Left ventricle myocardium inferior (tissue), 1 donor: Measurements from ENCODE around the gene PRSS21. TPM values are rescaled to one million over a fixed set of nuclear protein-coding genes. Genes with fewer than 3 reads are reported as not detected.

Experiments used
- DNase-seq: peaks from one replicate; pipeline ENCODE4 v3.0.0-alpha.2; 2020
- H3K27ac ChIP-seq: fragments of 200-600 bp; replicated peaks from 2 replicates; pipeline ENCODE4 v1.8.0; 2021
- H3K27me3 ChIP-seq: fragments of 200-600 bp; 2 replicates; pipeline ENCODE4 v1.8.0; 2021; ENCODE audit warnings: low read depth
- H3K36me3 ChIP-seq: fragments of 200-600 bp; 2 replicates; pipeline ENCODE4 v1.8.0; 2021
- H3K4me1 ChIP-seq: fragments of 200-600 bp; 2 replicates; pipeline ENCODE4 v1.8.0; 2021
- H3K4me3 ChIP-seq: fragments of 200-600 bp; 2 replicates; pipeline ENCODE4 v1.8.0; 2021; ENCODE audit warnings: mild to moderate bottlenecking, moderate library complexity
- H3K9me3 ChIP-seq: fragments of 200-600 bp; replicated peaks from 2 replicates; pipeline ENCODE4 v1.8.0; 2021
- CTCF ChIP-seq: fragments of 200-600 bp; IDR thresholded peaks from 2 replicates; pipeline ENCODE4 v1.8.0; 2021; ENCODE audit warnings: antibody characterized with exemption, mild to moderate bottlenecking, borderline replicate concordance
- intact Hi-C: fragments of 100-400 bp; cut with micrococcal nuclease; formaldehyde crosslinking; loops from one replicate; pipeline ENCODE4 v1.11.0; 2022
- total RNA-seq: library from RNA; stranded (reverse); fragmentation: NEBNext Ultra II Directional; extraction: Animal tissue kit (Norgen Biotek cat#: 25700); gene quantifications from one replicate; pipeline ENCODE4 v1.2.1, GENCODE V29; 2021
- donor health status: DM: no; HTN: yes; CAD: no; lungs with severe emphysema.

The PRSS21 gene
- total RNA-seq, 1 donor from 2014 or later, result not detected

- Histone ChIP-seq H3K27ac (peak overlapping the region; percentile 94), H3K27me3 (peaks cover under 1% of the 10 kb centered on the region), H3K9me3 (no peaks in the 10 kb centered on the region), H3K4me1 (peaks cover 10% of the 10 kb centered on the region), H3K36me3 (no peaks in the 10 kb centered on the region), H3K4me3 (peak overlapping the region; percentile 72)
- peak; percentile 95 for DNase-seq
- intact Hi-C loops, result no loop called here
- peak; percentile 99 for TF ChIP-seq CTCF
Observed at GRCh38 chr16:2867987-2868789, 51.2 kb downstream of the PRSS21 start.

Other genes starting within 250 kb of the PRSS21 start
- 10.2 TPM for gene KCTD5, start 134.7 kb upstream of the PRSS21 start, total RNA-seq
- 0.11 TPM for gene PRSS27, start 97.0 kb upstream of the PRSS21 start, total RNA-seq
- gene SRRM2, start 64.6 kb upstream of the PRSS21 start, total RNA-seq, result 251 TPM
- 304 TPM for gene ELOB, start 40.0 kb upstream of the PRSS21 start, total RNA-seq
- not detected for gene PRSS33, start 29.7 kb upstream of the PRSS21 start, total RNA-seq
- gene PRSS41, start 18.8 kb upstream of the PRSS21 start, total RNA-seq, result not detected
- 0.27 TPM for gene ZG16B, start 13.1 kb downstream of the PRSS21 start, total RNA-seq
- not detected for gene PRSS22, start 40.9 kb downstream of the PRSS21 start, total RNA-seq
- 23.2 TPM for gene FLYWCH2, start 66.0 kb downstream of the PRSS21 start, total RNA-seq
- gene FLYWCH1, start 94.7 kb downstream of the PRSS21 start, total RNA-seq, result 35.7 TPM
- not detected for gene KREMEN2, start 147.0 kb downstream of the PRSS21 start, total RNA-seq
- gene PAQR4, start 152.1 kb downstream of the PRSS21 start, total RNA-seq, result 9.2 TPM
- 1.3 TPM for gene PKMYT1, start 163.2 kb downstream of the PRSS21 start, total RNA-seq
- 1.2 TPM for gene CLDN9, start 195.7 kb downstream of the PRSS21 start, total RNA-seq
- not detected for gene CLDN6, start 200.9 kb downstream of the PRSS21 start, total RNA-seq
- 66.2 TPM for gene TNFRSF12A, start 203.1 kb downstream of the PRSS21 start, total RNA-seq
- 48.5 TPM for gene HCFC1R1, start 206.7 kb downstream of the PRSS21 start, total RNA-seq
- 9.1 TPM for gene THOC6, start 206.8 kb downstream of the PRSS21 start, total RNA-seq
- gene BICDL2, start 219.7 kb downstream of the PRSS21 start, total RNA-seq, result 0.05 TPM
- 1.2 TPM for gene MMP25, start 229.3 kb downstream of the PRSS21 start, total RNA-seq
- 36.3 TPM for gene IL32, start 248.4 kb downstream of the PRSS21 start, total RNA-seq